ENCODE results near the gene ZNF747.

DNA sequence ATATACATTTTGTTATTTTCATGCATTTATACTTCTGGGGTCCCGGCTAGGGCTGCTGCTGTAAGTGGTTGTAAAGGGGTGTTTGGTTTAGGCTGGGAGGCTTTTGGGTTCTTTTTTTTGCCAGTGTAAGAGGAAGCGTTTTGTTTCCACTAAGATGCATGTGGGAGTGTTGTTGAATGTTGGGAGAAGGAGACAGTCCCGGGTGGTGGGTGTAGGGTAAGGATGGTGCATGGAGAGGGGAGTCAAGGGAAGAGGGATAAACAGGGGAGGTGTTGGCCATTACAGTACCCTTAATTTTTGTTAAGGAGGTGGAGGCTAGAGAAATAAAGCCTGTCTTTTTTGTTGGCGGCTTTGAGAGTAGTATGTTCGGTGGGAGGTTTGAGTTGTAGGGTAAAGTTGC lies 8.4 kb upstream of the ZNF747 start:
- TF ChIP-seq, protein P1, sequence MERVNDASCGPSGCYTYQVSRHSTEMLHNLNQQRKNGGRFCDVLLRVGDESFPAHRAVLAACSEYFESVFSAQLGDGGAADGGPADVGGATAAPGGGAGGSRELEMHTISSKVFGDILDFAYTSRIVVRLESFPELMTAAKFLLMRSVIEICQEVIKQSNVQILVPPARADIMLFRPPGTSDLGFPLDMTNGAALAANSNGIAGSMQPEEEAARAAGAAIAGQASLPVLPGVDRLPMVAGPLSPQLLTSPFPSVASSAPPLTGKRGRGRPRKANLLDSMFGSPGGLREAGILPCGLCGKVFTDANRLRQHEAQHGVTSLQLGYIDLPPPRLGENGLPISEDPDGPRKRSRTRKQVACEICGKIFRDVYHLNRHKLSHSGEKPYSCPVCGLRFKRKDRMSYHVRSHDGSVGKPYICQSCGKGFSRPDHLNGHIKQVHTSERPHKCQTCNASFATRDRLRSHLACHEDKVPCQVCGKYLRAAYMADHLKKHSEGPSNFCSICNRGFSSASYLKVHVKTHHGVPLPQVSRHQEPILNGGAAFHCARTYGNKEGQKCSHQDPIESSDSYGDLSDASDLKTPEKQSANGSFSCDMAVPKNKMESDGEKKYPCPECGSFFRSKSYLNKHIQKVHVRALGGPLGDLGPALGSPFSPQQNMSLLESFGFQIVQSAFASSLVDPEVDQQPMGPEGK (CRISPR knock-in tag; IDR thresholded peaks at IDR 0.05; ENCODE audit: borderline replicate concordance) = no peak
- TF ChIP-seq ZC3H10 (CRISPR knock-in tag; IDR thresholded peaks at IDR 0.05) = no peak
- no peak for TF ChIP-seq ZFP3 (CRISPR knock-in tag; IDR thresholded peaks at IDR 0.05)
- TF ChIP-seq, protein P2, sequence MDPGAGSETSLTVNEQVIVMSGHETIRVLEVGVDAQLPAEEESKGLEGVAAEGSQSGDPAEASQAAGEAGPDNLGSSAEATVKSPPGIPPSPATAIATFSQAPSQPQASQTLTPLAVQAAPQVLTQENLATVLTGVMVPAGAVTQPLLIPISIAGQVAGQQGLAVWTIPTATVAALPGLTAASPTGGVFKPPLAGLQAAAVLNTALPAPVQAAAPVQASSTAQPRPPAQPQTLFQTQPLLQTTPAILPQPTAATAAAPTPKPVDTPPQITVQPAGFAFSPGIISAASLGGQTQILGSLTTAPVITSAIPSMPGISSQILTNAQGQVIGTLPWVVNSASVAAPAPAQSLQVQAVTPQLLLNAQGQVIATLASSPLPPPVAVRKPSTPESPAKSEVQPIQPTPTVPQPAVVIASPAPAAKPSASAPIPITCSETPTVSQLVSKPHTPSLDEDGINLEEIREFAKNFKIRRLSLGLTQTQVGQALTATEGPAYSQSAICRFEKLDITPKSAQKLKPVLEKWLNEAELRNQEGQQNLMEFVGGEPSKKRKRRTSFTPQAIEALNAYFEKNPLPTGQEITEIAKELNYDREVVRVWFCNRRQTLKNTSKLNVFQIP (CRISPR knock-in tag; IDR thresholded peaks at IDR 0.05; ENCODE audit: borderline replicate concordance, low read depth) = no peak
- TF ChIP-seq RARB (CRISPR knock-in tag; IDR thresholded peaks at IDR 0.05) = no peak
- no peak for TF ChIP-seq BACH2 (CRISPR knock-in tag; IDR thresholded peaks at IDR 0.05; ENCODE audit: borderline replicate concordance)
- TF ChIP-seq ARNTL (CRISPR knock-in tag; IDR thresholded peaks at IDR 0.05; ENCODE audit: borderline replicate concordance, low read depth) = no peak
- TF ChIP-seq, protein P3, sequence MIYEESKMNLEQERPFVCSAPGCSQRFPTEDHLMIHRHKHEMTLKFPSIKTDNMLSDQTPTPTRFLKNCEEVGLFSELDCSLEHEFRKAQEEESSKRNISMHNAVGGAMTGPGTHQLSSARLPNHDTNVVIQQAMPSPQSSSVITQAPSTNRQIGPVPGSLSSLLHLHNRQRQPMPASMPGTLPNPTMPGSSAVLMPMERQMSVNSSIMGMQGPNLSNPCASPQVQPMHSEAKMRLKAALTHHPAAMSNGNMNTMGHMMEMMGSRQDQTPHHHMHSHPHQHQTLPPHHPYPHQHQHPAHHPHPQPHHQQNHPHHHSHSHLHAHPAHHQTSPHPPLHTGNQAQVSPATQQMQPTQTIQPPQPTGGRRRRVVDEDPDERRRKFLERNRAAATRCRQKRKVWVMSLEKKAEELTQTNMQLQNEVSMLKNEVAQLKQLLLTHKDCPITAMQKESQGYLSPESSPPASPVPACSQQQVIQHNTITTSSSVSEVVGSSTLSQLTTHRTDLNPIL (CRISPR knock-in tag; IDR thresholded peaks at IDR 0.05; ENCODE audit: low read depth) = no peak
- no peak for TF ChIP-seq ZNF565 (CRISPR knock-in tag; conservative IDR thresholded peaks at IDR 0.05; ENCODE audit: low read depth)
- no peak for TF ChIP-seq ZNF70 (CRISPR knock-in tag; IDR thresholded peaks at IDR 0.05)
- TF ChIP-seq, protein P4, sequence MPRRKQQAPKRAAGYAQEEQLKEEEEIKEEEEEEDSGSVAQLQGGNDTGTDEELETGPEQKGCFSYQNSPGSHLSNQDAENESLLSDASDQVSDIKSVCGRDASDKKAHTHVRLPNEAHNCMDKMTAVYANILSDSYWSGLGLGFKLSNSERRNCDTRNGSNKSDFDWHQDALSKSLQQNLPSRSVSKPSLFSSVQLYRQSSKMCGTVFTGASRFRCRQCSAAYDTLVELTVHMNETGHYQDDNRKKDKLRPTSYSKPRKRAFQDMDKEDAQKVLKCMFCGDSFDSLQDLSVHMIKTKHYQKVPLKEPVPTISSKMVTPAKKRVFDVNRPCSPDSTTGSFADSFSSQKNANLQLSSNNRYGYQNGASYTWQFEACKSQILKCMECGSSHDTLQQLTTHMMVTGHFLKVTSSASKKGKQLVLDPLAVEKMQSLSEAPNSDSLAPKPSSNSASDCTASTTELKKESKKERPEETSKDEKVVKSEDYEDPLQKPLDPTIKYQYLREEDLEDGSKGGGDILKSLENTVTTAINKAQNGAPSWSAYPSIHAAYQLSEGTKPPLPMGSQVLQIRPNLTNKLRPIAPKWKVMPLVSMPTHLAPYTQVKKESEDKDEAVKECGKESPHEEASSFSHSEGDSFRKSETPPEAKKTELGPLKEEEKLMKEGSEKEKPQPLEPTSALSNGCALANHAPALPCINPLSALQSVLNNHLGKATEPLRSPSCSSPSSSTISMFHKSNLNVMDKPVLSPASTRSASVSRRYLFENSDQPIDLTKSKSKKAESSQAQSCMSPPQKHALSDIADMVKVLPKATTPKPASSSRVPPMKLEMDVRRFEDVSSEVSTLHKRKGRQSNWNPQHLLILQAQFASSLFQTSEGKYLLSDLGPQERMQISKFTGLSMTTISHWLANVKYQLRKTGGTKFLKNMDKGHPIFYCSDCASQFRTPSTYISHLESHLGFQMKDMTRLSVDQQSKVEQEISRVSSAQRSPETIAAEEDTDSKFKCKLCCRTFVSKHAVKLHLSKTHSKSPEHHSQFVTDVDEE (CRISPR knock-in tag; IDR thresholded peaks at IDR 0.05) = no peak
- TF ChIP-seq TOX (CRISPR knock-in tag; IDR thresholded peaks at IDR 0.05; ENCODE audit: borderline replicate concordance) = no peak
- no peak for TF ChIP-seq CSDC2 (CRISPR knock-in tag; IDR thresholded peaks at IDR 0.05)

Measured in SK-N-SH treated with all-trans-retinoic acid at 6 μM for 48 hours (cell line).